HepG2 (cell line): ENCODE data around the gene MEGF10. TPM values are rescaled to one million over a fixed set of nuclear protein-coding genes. Genes with fewer than 3 reads are reported as not detected.

Source experiments
- ATAC-seq: fragments of 200-7000 bp; cut with Tn5 transposase; 3 replicates; pipeline ENCODE4 v1.9.1; 2020; ENCODE audit warnings: mild to moderate bottlenecking, moderate library complexity
- BruUV-seq: library from RNA; stranded (reverse); fragments of 400-500 nt; replicated peaks from 2 replicates; lab custom pipeline; 2021; lab: Mats Ljungman, UMichigan
- CTCF ChIA-PET: fragments of 300-600 bp; formaldehyde crosslinking; extraction: SDS; loops from one replicate; lab custom pipeline; 2021; ENCODE audit warnings: low total read pairs, inconsistent platforms, low intra/inter-chr PET ratio; lab: Yijun Ruan, JAX
- POLR2A ChIA-PET: fragments of 350-600 bp; sonication (Branson Sonifier 250); formaldehyde crosslinking; loops from one replicate; lab custom pipeline; 2020; ENCODE audit warnings: antibody characterized with exemption, inconsistent platforms; lab: Yijun Ruan, JAX
- DNase-seq: peaks from one replicate; pipeline ENCODE4 v3.0.0-alpha.2; 2015; ENCODE audit warnings: low spot score
- FAIRE-seq: peaks from 3 replicates; lab custom pipeline; 2011; peaks lifted over from hg19 to GRCh38; lab: Jason Lieb, UNC
- H2AFZ ChIP-seq: one replicate; pipeline ENCODE4 v1.6.1; 2011; ENCODE audit warnings: low read length, inconsistent platforms
- H3K27ac ChIP-seq: fragments of 300-600 bp; 3 replicates; pipeline ENCODE4 v1.8.0; 2011; ENCODE audit warnings: mixed run types, mild to moderate bottlenecking, mixed read lengths, low read length, inconsistent platforms; ENCODE audit not compliant: insufficient read depth; ENCODE audit errors: extremely low read length
- H3K27me3 ChIP-seq, 2 experiments: fragments of 200-600 bp in 1 of 2; 2 replicates in 1 of 2; 3 replicates in 1 of 2; pipeline versions ENCODE4 v1.6.0 to v1.8.0; 2011; ENCODE audit warnings: low read length in 2 of 2, mild to moderate bottlenecking in 2 of 2, moderate library complexity in 2 of 2, inconsistent platforms in 1 of 2; ENCODE audit not compliant: insufficient read depth in 2 of 2, control insufficient read depth in 1 of 2
- H3K36me3 ChIP-seq, 2 experiments: fragments of 200-600 bp in 1 of 2; replicated peaks in 1 of 2; 2 replicates in 1 of 2; 3 replicates in 1 of 2; pipeline versions ENCODE4 v1.5.1 to v1.8.0; 2011; ENCODE audit warnings: low read length in 2 of 2, inconsistent platforms in 1 of 2; ENCODE audit not compliant: insufficient read depth in 2 of 2, control insufficient read depth in 1 of 2
- H3K4me1 ChIP-seq: 2 replicates; pipeline ENCODE4 v1.5.1; 2012; ENCODE audit warnings: low read length, inconsistent platforms; ENCODE audit not compliant: insufficient read depth
- H3K4me2 ChIP-seq: 2 replicates; pipeline ENCODE4 v1.6.0; 2011; ENCODE audit warnings: low read depth, low read length, inconsistent platforms
- H3K4me3 ChIP-seq, 3 experiments: fragments of 200-600 bp in 1 of 3; sonication (generic), shearing (Covaris generic) in 1 of 3; replicated peaks in 1 of 3; 2 replicates each; pipeline ENCODE4 v1.5.1; 2011 to 2016; ENCODE audit warnings: low read length in 3 of 3, inconsistent platforms in 2 of 3, low read depth in 2 of 3, mild to moderate bottlenecking in 2 of 3, control low read depth in 1 of 3, mixed read lengths in 1 of 3; ENCODE audit not compliant: insufficient read depth in 1 of 3
- H3K79me2 ChIP-seq: one replicate; pipeline ENCODE4 v1.6.1; 2011; ENCODE audit warnings: low read length, inconsistent platforms; ENCODE audit not compliant: insufficient read depth
- H3K9ac ChIP-seq: 2 replicates; pipeline ENCODE4 v1.6.0; 2011; ENCODE audit warnings: mild to moderate bottlenecking, low read depth, low read length, inconsistent platforms; ENCODE audit not compliant: insufficient read depth
- H3K9me3 ChIP-seq: 2 replicates; pipeline ENCODE4 v1.5.1; 2012; ENCODE audit warnings: mild to moderate bottlenecking, low read length
- H4K20me1 ChIP-seq: 2 replicates; pipeline ENCODE4 v1.6.0; 2011; ENCODE audit warnings: inconsistent platforms, mild to moderate bottlenecking, low read length, moderate library complexity; ENCODE audit not compliant: insufficient read depth
- AGO1 ChIP-seq: fragments of 200-400 bp; formaldehyde crosslinking; IDR thresholded peaks from 2 replicates; pipeline ENCODE4 v1.6.1; 2017; ENCODE audit warnings: mild to moderate bottlenecking, low read depth, low read length, moderate library complexity; ENCODE audit not compliant: poor library complexity, severe bottlenecking
- ARID4A ChIP-seq: sonication (generic); formaldehyde crosslinking; IDR thresholded peaks from 2 replicates; pipeline ENCODE4 v1.5.0; 2020; ENCODE audit warnings: mild to moderate bottlenecking, missing genetic modification reagents, borderline replicate concordance
- BCL6 ChIP-seq: IDR thresholded peaks from 2 replicates; pipeline ENCODE4 v1.6.1; 2016; ENCODE audit warnings: missing genetic modification reagents, missing compliant biosample characterization
- CCAR2 ChIP-seq: fragments of 200-400 bp; formaldehyde crosslinking; optimal IDR thresholded peaks from 2 replicates; pipeline ENCODE3; 2018; ENCODE audit warnings: low read depth, mild to moderate bottlenecking, low read length, moderate library complexity
- CENPT ChIP-seq: sonication (generic); formaldehyde crosslinking; IDR thresholded peaks from 2 replicates; pipeline ENCODE4 v1.8.0; 2022; ENCODE audit warnings: low read depth, mild to moderate bottlenecking, moderate library complexity, missing genetic modification reagents
- HINFP ChIP-seq: sonication (generic); formaldehyde crosslinking; IDR thresholded peaks from 2 replicates; pipeline ENCODE4 v1.4.0; 2020; ENCODE audit warnings: low read depth, mild to moderate bottlenecking, missing genetic modification reagents
- MBNL3 ChIP-seq: fragments of 250-450 bp; sonication (Bioruptor Pico); conservative IDR thresholded peaks from 2 replicates; pipeline ENCODE4 v1.8.0; 2022; ENCODE audit warnings: mild to moderate bottlenecking, inconsistent platforms
- SRSF9 ChIP-seq: fragments of 200-400 bp; formaldehyde crosslinking; IDR thresholded peaks from 2 replicates; pipeline ENCODE4 v1.6.1; 2018; ENCODE audit warnings: borderline replicate concordance, mild to moderate bottlenecking, low read depth, low read length; ENCODE audit not compliant: insufficient read depth, poor library complexity, severe bottlenecking
- TFE3 ChIP-seq: IDR thresholded peaks from 2 replicates; pipeline ENCODE4 v1.6.1; 2016
- ZBTB42 ChIP-seq: sonication (generic); formaldehyde crosslinking; IDR thresholded peaks from 2 replicates; pipeline ENCODE4 v1.5.0; 2020; ENCODE audit warnings: mild to moderate bottlenecking, missing genetic modification reagents
- ZNF18 ChIP-seq: sonication (generic); formaldehyde crosslinking; IDR thresholded peaks from 2 replicates; pipeline ENCODE4 v1.8.0; 2022; ENCODE audit warnings: mild to moderate bottlenecking, missing genetic modification reagents; ENCODE audit not compliant: insufficient replicate concordance
- ZNF207 ChIP-seq: fragments of 450-650 bp; IDR thresholded peaks from 2 replicates; pipeline ENCODE4 v1.6.1; 2016; ENCODE audit warnings: antibody characterized with exemption, borderline replicate concordance
- ZNF232 ChIP-seq: sonication (generic); formaldehyde crosslinking; IDR thresholded peaks from 2 replicates; pipeline ENCODE4 v1.4.0; 2020; ENCODE audit warnings: missing genetic modification reagents, borderline replicate concordance
- ZNF317 ChIP-seq: sonication (generic); formaldehyde crosslinking; IDR thresholded peaks from 2 replicates; pipeline ENCODE4 v1.5.0; 2020; ENCODE audit warnings: mild to moderate bottlenecking, missing genetic modification reagents
- ZNF382 ChIP-seq: sonication (generic); formaldehyde crosslinking; IDR thresholded peaks from 2 replicates; pipeline ENCODE4 v1.5.0; 2020; ENCODE audit warnings: missing genetic modification reagents, mild to moderate bottlenecking, borderline replicate concordance
- WGBS: methylation state at CpG from one replicate; pipeline ENCODE4 v1.1.6; 2017; ENCODE audit warnings: low lambda C conversion rate; 5-methylcytosine and 5-hydroxymethylcytosine counted together
- in situ Hi-C: cut with HindIII; loops from 2 replicates; pipeline ENCODE4 v1.10.0; 2017; ENCODE audit warnings: low pct_unique_long_range_greater_than_20kb; ENCODE audit not compliant: extremely low pct_ligation_motif_present
- intact Hi-C: fragments of 100-400 bp; cut with micrococcal nuclease; formaldehyde crosslinking; loops from one replicate; pipeline ENCODE4 v1.10.0; 2022; ENCODE audit not compliant: unreplicated experiment
- polyA plus RNA-seq, 8 experiments: library from polyadenylated mRNA; depleted of rRNA in 3 of 8; stranded (reverse) in 7 of 8; unstranded in 1 of 8; fragments of >200 nt; fragmentation: Illumina TruSeq in 4 of 8; extraction: Trizol in 4 of 8; gene quantifications; 2 replicates each; pipeline versions ENCODE4 v1.2.1 to v1.2.3, GENCODE V29; 2011 to 2016; ENCODE audit warnings: low read depth in 4 of 8, missing spikeins in 1 of 8, mixed read lengths in 1 of 8; ENCODE audit not compliant: insufficient read depth in 1 of 8
- total RNA-seq, 5 experiments: library from RNA; depleted of rRNA; stranded (reverse); fragments of >200 nt; fragmentation: Illumina TruSeq; extraction: Trizol; gene quantifications; 2 replicates each; pipeline ENCODE4 v1.2.3, GENCODE V29; 2016; ENCODE audit warnings: low read depth in 1 of 5

MEGF10 gene
- total and polyA plus RNA-seq, 2 of the 13 experiments (the other 11 are each of a cell fraction or from before 2014, with no cell fraction given) = not detected

GRCh38 chr5:127409246-127409917, 118.8 kb downstream of the MEGF10 start:
- WGBS = 38% methylated on average over 10 of the region's 10 CpGs
- CTCF ChIA-PET = no interaction called here
- intact Hi-C loops (no loop called here), in situ Hi-C loops (no loop called here)
- Histone ChIP-seq H3K4me2 (no peak overlapping the region), H3K27me3 (no peaks in the 10 kb centered on the region), H3K4me3 (no peak overlapping the region), H3K9me3 (no peaks in the 10 kb centered on the region), H4K20me1 (no peaks in the 10 kb centered on the region), H3K36me3 (no peaks in the 10 kb centered on the region), H3K79me2 (no peaks in the 10 kb centered on the region), H2AFZ (no peak overlapping the region), H3K4me1 (no peaks in the 10 kb centered on the region), H3K9ac (no peak overlapping the region), H3K27ac (no peak overlapping the region)
- ATAC-seq (no peak), FAIRE-seq (no peak), DNase-seq (no peak)
- POLR2A ChIA-PET = no interaction called here
- no TSS peak for BruUV-seq
- no peak for TF ChIP-seq HINFP (CRISPR knock-in tag)
- TF ChIP-seq ZNF207 = no peak
- no peak for TF ChIP-seq CENPT (CRISPR knock-in tag)
- no peak for TF ChIP-seq MBNL3 (CRISPR knock-in tag)
- no peak for TF ChIP-seq ZNF317 (CRISPR knock-in tag)
- no peak for TF ChIP-seq SRSF9
- TF ChIP-seq ZBTB42 (CRISPR knock-in tag) = no peak
- no peak for TF ChIP-seq TFE3
- TF ChIP-seq ZNF382 (CRISPR knock-in tag) = no peak
- no peak for TF ChIP-seq ARID4A (CRISPR knock-in tag)
- no peak for TF ChIP-seq CCAR2
- TF ChIP-seq ZNF18 (CRISPR knock-in tag) = no peak
- no peak for TF ChIP-seq AGO1
- no peak for TF ChIP-seq BCL6 (CRISPR knock-in tag)
- TF ChIP-seq ZNF232 (CRISPR knock-in tag) = no peak
